ENCODE measurements around the gene VWA3B.
"Not testable (repeated sequence)": the region's sequence is repeated elsewhere in the genome, so short reads cannot be mapped to it uniquely, and the experiment has no call there.

Gene VWA3B

DNA sequence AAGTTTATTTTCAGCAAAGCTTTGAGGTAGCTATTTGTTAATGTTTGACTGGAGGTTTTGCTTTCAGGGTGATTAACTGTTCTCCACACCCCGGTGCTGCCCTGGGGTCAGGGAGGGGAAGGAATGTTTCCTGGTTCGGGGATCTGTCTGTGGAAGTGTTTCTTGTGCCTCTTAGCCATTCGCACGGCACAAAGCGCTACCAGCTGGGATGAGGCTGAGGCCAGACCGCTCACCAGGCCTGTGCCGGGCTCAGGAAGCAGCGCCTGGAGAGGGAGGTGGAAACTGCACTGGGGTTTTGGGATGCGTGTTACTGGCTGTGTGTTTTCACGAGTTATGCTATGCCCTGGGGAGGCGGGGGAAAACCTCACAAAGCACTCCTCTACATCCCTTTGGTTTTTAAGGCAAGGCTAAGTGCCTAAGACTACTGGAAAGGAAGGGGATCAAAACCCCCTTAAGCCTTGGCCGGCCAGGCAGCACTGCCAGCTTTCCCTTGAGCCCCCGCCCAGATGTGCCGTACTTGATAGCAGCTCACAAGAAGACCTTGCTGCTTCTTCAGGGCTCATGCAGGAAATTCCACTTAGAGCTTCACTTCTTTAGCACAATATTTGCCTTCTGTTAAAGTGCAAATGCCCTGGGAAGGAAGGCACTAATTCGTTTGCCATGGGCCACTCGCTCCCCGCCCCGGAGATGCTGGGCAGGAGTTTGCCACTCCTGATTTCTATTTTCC lies 193.6 kb downstream of the VWA3B start:
- in situ Hi-C loops (cut with MboI; ENCODE audit: low pct_unique_long_range_greater_than_20kb, low sequenced_read_pairs) = no loop called here
- DNase-seq = no peak

- in situ Hi-C loops (cut with MboI; ENCODE audit: low pct_unique_long_range_greater_than_20kb, low sequenced_read_pairs) = no loop called here
These were observed 194.6 kb downstream of the VWA3B start for GRCh38 chr2:98281607-98282006.

DNA sequence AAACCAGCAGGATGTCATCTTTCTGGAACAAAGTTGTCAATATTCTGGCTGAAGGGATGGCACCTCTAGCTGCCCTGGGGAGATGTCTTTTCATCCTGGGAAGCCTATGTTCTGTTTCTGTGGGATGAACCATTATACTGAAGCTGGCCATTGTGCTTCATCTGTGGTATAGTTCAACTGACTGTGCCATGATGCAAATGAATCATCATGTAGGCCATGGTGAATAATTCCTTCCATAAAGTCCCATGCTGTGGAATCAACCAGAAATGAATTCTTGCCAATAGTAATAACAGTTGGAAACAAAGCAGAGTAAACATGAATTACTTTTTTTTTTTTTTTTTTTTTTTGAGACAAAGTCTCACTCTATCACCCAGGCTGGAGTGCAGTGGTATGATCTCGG lies 195.1 kb downstream of the VWA3B start:
- in situ Hi-C loops (cut with MboI; ENCODE audit: low pct_unique_long_range_greater_than_20kb, low sequenced_read_pairs) = no loop called here

More at GRCh38 chr2:98281607-98282006, 194.6 kb downstream of the VWA3B start:
- no peak for DNase-seq

GRCh38 chr2:98293030-98293429 lies 206.1 kb downstream of the VWA3B start:
- no peak for DNase-seq
- in situ Hi-C loops (cut with MboI; ENCODE audit: low pct_unique_long_range_greater_than_20kb, low sequenced_read_pairs) = no loop called here

More for the DNA sequence above, 195.1 kb downstream of the VWA3B start:
- DNase-seq = no peak

GRCh38 chr2:98293931-98294687 lies 207.1 kb downstream of the VWA3B start:
- no peak for DNase-seq
- in situ Hi-C loops (cut with MboI; ENCODE audit: low pct_unique_long_range_greater_than_20kb, low sequenced_read_pairs) = no loop called here

DNA sequence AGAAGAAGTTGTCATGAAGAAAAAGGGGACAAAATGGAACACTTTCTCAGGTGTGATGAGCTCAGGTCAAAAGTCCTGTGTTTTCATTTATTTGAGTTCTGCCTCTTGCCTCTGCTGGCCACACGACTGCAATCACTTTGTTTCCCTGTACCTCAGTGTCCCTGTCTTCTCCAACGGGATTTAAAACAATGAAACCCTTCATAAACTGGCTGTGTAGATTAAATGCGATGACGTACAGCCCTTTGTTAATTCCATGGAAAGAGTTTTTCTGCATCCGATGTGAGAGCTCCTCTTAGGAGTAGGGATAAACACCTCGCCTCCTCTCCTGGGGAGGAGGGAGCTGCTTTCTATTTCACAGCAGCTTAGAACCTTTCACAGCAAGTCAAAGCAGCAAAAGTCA lies 207.7 kb downstream of the VWA3B start:
- in situ Hi-C loops (cut with MboI; ENCODE audit: low pct_unique_long_range_greater_than_20kb, low sequenced_read_pairs) = no loop called here
- no peak for DNase-seq

GRCh38 chr2:98295275-98295674 lies 208.3 kb downstream of the VWA3B start:
- in situ Hi-C loops (cut with MboI; ENCODE audit: low pct_unique_long_range_greater_than_20kb, low sequenced_read_pairs) = no loop called here

GRCh38 chr2:98295721-98296414 lies 208.9 kb downstream of the VWA3B start:
- no peak for DNase-seq

More at GRCh38 chr2:98295275-98295674, 208.3 kb downstream of the VWA3B start:
- no peak for DNase-seq

DNA sequence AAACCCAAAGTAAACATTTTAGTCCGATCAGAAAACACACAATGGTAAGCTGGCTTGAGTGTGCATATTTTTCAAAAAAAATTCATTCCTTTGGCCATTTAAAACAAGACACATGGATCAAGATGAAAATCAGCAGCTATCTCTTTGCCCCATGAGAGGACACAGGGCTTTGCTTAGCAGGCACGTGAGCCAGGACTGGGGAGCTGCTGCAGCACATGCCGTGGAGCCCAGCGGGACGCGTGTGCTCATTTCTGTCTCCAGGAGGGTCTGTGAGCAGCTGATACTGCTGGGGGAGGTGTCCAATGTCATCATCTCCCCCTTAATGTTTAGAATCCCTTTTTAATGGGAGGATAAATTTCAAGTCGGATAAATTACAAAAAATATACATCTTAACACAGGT lies 209.5 kb downstream of the VWA3B start:
- in situ Hi-C loops (cut with MboI; ENCODE audit: low pct_unique_long_range_greater_than_20kb, low sequenced_read_pairs) = no loop called here
- no peak for DNase-seq

More at GRCh38 chr2:98295721-98296414, 208.9 kb downstream of the VWA3B start:
- in situ Hi-C loops (cut with MboI; ENCODE audit: low pct_unique_long_range_greater_than_20kb, low sequenced_read_pairs) = no loop called here

GRCh38 chr2:98297817-98298682 lies 211.1 kb downstream of the VWA3B start:
- DNase-seq = no peak

DNA sequence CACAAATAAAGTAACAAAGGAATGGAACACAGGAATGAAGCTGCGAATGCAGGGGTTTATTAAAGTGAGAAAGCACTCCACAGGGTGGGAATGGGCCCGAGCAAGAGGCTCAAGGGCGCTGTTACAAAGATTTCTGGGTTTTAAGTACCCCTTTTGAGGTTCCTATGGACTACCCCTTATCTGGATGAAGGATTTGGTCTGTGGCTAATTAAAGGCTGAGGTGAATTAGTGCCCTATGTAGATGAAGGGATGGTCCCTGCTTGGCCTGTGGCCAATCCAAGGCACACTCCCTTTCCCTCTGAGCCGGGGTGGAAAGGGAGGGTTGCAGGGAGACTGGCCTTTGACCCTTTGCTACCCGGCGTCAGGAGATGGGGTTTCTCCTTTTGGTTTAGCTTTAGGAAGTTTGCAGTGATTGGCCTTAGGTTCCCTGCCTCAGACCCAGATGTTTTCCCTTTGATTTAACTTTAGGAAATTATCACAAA lies 211.8 kb downstream of the VWA3B start:
- DNase-seq = no peak
- in situ Hi-C loops (cut with MboI; ENCODE audit: low pct_unique_long_range_greater_than_20kb, low sequenced_read_pairs) = no loop called here

More at GRCh38 chr2:98297817-98298682, 211.1 kb downstream of the VWA3B start:
- in situ Hi-C loops (cut with MboI; ENCODE audit: low pct_unique_long_range_greater_than_20kb, low sequenced_read_pairs) = no loop called here

GRCh38 chr2:98299211-98299905 lies 212.4 kb downstream of the VWA3B start:
- in situ Hi-C loops (cut with MboI; ENCODE audit: low pct_unique_long_range_greater_than_20kb, low sequenced_read_pairs) = no loop called here
- no peak for DNase-seq

DNA sequence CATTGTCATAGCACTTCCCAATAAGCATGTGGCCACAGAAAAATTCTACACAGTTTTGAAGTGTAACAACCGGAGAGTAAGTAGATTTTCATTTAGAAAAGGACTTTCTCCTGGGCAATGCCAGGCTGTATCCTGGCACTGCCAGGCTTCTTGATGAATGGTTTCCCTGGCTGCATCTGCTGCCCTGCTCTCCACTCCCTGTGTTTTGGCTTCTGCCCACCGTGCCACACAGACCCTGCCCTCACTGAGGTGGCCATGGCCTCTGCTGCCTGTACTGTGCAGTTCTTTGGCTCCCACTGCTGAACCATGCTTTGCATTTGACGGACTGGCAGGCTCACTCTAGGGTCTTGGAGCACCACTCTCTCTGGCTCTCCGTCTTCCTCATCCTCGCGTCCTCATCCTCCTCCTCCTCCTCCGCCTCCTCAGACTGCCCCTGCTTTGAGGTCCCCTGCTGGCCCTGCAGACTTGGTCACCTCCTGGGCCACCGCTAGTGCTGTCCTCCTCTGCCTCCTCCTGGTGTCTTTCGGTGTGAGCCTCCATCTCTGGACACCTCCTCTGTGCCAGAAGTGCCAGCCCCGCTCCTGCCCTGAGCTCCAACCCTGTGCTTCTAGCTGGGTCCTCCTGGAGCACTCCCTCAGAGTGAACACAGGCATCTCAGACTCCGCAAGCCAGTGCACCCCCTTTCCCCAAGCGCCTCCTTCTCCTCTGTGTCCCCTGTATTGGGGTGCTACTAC lies 213.3 kb downstream of the VWA3B start:
- in situ Hi-C loops (cut with MboI; ENCODE audit: low pct_unique_long_range_greater_than_20kb, low sequenced_read_pairs) = no loop called here
- DNase-seq = no peak

DNA sequence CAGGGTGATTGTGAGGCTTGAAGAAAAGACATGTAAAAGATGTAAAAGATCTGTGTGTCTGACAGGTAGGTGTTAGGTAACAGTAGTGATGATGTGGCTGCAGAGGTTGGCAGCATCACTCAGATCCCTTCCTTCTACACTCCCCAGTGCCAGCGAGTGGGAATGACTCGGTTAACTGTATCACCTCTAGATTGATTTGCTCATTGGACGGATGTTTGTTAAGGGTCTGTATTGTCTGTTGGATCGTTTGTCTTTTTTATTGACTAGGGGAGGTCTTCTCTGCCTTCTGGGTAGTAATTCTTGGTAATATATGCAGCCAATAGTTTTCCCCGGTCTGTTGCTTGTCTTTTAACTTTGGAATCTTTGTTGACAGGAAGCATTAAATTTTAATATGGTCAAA lies 214.5 kb downstream of the VWA3B start:
- in situ Hi-C loops (cut with MboI; ENCODE audit: low pct_unique_long_range_greater_than_20kb, low sequenced_read_pairs) = no loop called here
- no peak for DNase-seq

GRCh38 chr2:98307131-98307696 lies 220.2 kb downstream of the VWA3B start:
- in situ Hi-C loops (cut with MboI; ENCODE audit: low pct_unique_long_range_greater_than_20kb, low sequenced_read_pairs); DNase-seq: not testable (repeated sequence)

DNA sequence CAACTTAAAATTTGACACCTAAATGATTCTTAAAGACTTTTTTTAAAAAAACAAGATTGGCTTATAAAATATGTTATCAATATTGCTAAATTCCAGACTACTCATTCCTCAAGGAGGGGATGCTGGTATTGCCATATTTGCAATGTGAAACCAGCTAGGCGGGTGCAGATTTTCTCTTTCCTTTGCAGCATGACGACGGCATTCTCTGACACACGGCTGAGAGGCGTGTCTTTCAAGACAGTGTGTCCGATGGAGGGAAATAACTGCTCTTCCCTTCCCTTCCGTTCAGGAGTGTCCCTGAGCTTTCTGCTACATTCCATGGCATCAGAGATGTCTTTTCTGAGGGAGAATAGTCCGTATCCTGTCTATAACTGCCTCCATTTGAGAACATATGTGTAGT lies 221.1 kb downstream of the VWA3B start:
- DNase-seq = no peak
- in situ Hi-C loops (cut with MboI; ENCODE audit: low pct_unique_long_range_greater_than_20kb, low sequenced_read_pairs) = no loop called here

DNA sequence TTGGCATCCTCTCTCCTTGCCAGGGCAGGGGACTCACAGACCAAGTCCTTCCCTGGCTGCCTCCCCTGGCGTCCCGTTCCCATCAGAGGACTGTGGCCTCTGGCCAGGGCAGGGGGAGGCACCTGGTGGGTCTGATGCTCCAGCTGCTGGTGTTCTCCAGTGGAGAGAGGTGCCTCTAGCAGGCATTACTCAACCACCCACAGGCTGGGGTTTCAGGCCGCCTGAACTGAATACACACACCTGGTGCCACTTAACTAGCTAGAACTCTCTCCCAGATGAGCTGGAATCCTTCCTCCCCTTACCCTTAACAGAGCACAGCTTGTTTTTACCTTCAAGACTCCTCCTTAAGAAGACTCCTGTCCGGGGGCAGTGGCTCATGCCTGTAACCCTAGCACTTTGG lies 221.6 kb downstream of the VWA3B start:
- DNase-seq = no peak
- in situ Hi-C loops (cut with MboI; ENCODE audit: low pct_unique_long_range_greater_than_20kb, low sequenced_read_pairs) = no loop called here
